Stomach (tissue), 4 donors: Measurements from ENCODE around the gene TINCR.

Experiments used
- POLR2A ChIP-seq, 4 donors: fragments of 450-650 bp; IDR thresholded peaks; one replicate each; pipeline ENCODE4 v1.6.1; 2016; ENCODE audit warnings: antibody characterized with exemption in 4 of 4, control low read depth in 2 of 4, mild to moderate bottlenecking in 1 of 4, moderate library complexity in 1 of 4
- POLR2AphosphoS5 ChIP-seq, 3 donors: sonication (generic); formaldehyde crosslinking; IDR thresholded peaks; one replicate each; pipeline ENCODE4 v1.6.1; 2016; ENCODE audit warnings: antibody characterized with exemption in 3 of 3

DNA sequence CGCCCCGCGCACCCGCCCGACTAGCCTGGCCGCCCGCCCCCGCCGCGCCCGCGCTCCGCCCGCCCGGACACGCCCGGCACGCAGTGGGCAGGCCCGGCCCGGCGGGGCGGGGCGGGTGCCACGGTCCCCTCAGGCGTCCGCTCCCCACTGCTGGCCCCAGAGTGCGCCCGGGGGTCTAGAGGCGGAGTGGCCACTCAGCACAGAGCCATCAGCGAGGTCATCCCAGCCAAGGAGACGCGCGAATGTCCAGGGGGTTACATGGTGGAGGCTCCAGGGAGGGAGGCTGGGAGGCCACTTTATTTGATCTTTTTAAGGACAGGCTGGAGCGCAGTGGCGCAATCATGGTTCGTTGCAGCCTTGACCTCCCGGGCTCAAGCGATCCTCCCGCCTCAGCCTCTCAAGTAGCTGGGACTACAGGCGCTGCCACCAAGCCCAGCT lies 236 bp upstream of the TINCR start:
- TF ChIP-seq POLR2A (IDR thresholded peaks at IDR 0.05) (no peak), POLR2AphosphoS5 (IDR thresholded peaks at IDR 0.05) (no peak)
